ENCODE measurements around the gene DTD1. TPM values are rescaled to one million over a fixed set of nuclear protein-coding genes. Genes with fewer than 3 reads are reported as not detected.
A peak's percentile ranks its signal among the peaks of the same experiment; 100 is the strongest.

Gene DTD1
- total RNA-seq, 1 donor from 2014 or later, result 23.7 TPM

DNA sequence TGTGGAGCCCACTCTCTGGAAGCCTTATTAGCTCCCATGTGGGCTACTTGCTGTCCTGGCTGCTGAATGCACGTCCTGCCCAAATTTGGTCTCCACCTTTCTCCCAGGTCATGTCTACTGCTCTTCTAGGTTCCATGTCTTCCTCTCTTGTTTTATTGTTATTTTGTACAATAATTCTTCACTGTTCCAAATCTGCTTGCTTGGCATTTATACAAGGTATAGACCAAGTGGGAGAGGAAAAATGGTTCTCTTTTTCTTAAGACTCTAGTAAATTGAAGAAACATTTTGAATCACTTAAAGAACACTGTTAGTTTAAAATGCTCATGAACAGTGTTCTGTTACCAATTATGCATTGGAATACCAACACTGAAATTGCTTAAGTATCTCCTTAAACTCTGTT is 144.1 kb downstream of the DTD1 start:
- Mint-ChIP-seq H3K27me3 (ENCODE audit: low read depth) (no peaks in the 10 kb centered on the region), H3K27ac (no peak overlapping the region), H3K4me1 (no peaks in the 10 kb centered on the region), H3K36me3 (no peaks in the 10 kb centered on the region), H3K9me3 (no peaks in the 10 kb centered on the region), H3K4me3 (no peak overlapping the region)
- TF ChIP-seq, protein P1, sequence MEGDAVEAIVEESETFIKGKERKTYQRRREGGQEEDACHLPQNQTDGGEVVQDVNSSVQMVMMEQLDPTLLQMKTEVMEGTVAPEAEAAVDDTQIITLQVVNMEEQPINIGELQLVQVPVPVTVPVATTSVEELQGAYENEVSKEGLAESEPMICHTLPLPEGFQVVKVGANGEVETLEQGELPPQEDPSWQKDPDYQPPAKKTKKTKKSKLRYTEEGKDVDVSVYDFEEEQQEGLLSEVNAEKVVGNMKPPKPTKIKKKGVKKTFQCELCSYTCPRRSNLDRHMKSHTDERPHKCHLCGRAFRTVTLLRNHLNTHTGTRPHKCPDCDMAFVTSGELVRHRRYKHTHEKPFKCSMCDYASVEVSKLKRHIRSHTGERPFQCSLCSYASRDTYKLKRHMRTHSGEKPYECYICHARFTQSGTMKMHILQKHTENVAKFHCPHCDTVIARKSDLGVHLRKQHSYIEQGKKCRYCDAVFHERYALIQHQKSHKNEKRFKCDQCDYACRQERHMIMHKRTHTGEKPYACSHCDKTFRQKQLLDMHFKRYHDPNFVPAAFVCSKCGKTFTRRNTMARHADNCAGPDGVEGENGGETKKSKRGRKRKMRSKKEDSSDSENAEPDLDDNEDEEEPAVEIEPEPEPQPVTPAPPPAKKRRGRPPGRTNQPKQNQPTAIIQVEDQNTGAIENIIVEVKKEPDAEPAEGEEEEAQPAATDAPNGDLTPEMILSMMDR (IDR thresholded peaks at IDR 0.05; ENCODE audit: unreplicated experiment), result no peak
- no peak for DNase-seq (ENCODE audit: low spot score in 2 of 2, unreplicated experiment in 2 of 2)

DNA sequence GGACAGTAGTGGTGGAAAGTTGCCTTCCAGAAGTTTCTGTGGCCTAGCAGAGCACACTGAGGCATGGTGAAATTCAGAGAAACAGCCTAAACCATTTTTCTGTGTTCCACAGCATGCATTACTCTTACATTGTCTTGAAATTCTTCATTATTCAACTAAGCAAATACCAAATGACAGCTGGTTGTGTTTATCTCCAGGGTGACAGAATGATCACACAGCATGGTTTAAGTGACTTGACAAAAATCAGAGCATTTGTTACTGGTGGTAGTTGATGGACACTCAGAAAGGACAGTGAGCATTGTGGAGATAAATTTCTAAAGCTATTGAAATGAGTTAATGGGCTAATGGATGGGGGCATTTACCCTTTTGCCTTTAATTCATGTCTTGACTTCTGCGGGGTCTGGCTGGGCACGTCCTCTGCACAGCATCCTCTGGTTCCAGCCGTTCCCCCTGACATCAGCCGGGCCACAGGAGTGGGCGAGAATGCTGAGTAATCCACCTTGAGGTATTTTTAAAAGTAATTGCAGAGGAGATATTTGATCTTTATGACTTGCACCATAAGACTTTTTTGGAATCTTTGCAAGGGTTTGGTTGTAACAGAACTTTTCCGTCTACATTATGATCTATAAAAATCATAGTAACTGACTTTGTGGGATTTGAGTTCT is 146.8 kb downstream of the DTD1 start:
- TF ChIP-seq, protein P1 (IDR thresholded peaks at IDR 0.05; ENCODE audit: unreplicated experiment), result no peak
- Mint-ChIP-seq H3K27me3 (ENCODE audit: low read depth) (no peaks in the 10 kb centered on the region), H3K9me3 (no peaks in the 10 kb centered on the region), H3K27ac (no peak overlapping the region), H3K4me1 (peaks cover 10% of the 10 kb centered on the region), H3K36me3 (no peaks in the 10 kb centered on the region), H3K4me3 (no peak overlapping the region)
- no peak for DNase-seq (ENCODE audit: low spot score in 2 of 2, unreplicated experiment in 2 of 2)

DNA sequence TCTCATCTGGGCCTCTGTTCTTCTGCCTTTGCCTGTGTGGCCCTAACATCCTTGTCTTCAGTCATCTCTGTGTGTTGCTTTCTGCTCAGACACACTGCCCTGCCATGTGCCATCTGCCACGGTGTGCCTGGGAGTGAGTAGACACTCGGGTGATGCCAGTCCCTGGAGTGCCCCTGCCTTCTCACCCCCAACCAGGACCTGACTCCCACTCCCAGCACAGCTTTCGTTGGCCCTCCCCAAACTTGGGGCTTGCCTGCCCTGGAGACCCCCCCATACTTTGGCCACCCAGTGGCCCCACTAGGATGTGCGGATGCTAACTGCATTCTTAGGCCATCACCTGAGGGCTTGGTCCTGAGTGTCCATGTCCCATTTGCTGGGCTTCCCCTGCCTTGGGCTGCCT is 149.3 kb downstream of the DTD1 start:
- TF ChIP-seq, protein P1 (IDR thresholded peaks at IDR 0.05; ENCODE audit: unreplicated experiment), result no peak
- no peak overlapping the region for H3K27ac Mint-ChIP-seq
- DNase-seq (ENCODE audit: low spot score in 2 of 2, unreplicated experiment in 2 of 2), result no peak
- peaks cover 21% of the 10 kb centered on the region for H3K4me1 Mint-ChIP-seq
- no peaks in the 10 kb centered on the region for H3K27me3 Mint-ChIP-seq (ENCODE audit: low read depth)
- no peaks in the 10 kb centered on the region for H3K36me3 Mint-ChIP-seq
- H3K9me3 Mint-ChIP-seq, result no peaks in the 10 kb centered on the region
- no peak overlapping the region for H3K4me3 Mint-ChIP-seq

DNA sequence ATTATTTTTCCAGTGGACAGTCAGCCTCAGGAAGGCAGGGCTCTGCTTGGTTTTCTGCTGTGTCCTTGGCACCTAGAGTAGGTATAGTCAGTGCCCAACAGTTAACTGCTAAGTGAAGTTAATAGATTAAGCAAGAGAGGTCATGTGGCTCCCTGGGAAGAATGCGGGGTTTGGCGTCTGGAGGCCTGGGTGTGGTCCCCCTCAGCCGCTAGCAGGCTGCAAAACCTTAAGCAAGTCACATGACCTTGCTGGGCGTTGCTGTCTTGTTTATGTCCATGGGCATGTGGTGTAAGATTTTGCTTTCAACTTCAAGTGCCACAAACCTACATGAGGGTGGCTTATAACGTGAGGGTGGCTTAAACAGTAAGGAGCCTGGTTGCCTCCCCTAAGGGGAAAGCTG is 150.2 kb downstream of the DTD1 start:
- Mint-ChIP-seq H3K4me3 (no peak overlapping the region), H3K27me3 (ENCODE audit: low read depth) (no peaks in the 10 kb centered on the region), H3K27ac (no peak overlapping the region), H3K9me3 (no peaks in the 10 kb centered on the region), H3K4me1 (peaks cover 21% of the 10 kb centered on the region), H3K36me3 (no peaks in the 10 kb centered on the region)
- no peak for DNase-seq (ENCODE audit: low spot score in 2 of 2, unreplicated experiment in 2 of 2)
- TF ChIP-seq, protein P1 (IDR thresholded peaks at IDR 0.05; ENCODE audit: unreplicated experiment), result no peak

DNA sequence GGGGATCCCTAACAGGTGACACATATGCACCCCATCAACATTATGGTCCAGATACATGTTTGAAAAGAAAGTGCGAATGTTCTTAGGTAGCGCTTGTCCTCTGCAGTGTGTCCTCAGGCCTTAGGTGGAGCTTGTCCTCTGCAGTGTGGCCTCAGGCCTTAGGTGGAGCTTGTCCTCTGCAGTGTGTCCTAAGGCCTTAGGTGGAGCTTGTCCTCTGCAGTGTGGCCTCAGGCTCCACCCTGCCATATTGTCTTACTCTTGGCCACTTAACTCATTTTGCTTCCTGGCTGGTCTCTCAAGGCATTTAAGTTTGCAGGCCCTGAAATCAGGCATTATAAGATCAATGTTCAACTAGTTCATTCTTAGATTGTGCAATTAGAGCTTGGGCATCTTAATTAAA is 151.0 kb downstream of the DTD1 start:
- DNase-seq (ENCODE audit: low spot score in 2 of 2, unreplicated experiment in 2 of 2), result no peak
- TF ChIP-seq, protein P1 (IDR thresholded peaks at IDR 0.05; ENCODE audit: unreplicated experiment), result no peak
- Mint-ChIP-seq H3K36me3 (no peaks in the 10 kb centered on the region), H3K9me3 (no peaks in the 10 kb centered on the region), H3K27ac (peak overlapping the region; percentile 89), H3K4me3 (no peak overlapping the region), H3K27me3 (ENCODE audit: low read depth) (no peaks in the 10 kb centered on the region), H3K4me1 (peaks cover 21% of the 10 kb centered on the region)

All from mesothelial cell of epicardium (in vitro differentiated cells).